Measurements from ENCODE around the gene TOR2A. TPM values are rescaled to one million over a fixed set of nuclear protein-coding genes. Genes with fewer than 3 reads are reported as not detected.
"Not testable (repeated sequence)": the region's sequence is repeated elsewhere in the genome, so short reads cannot be mapped to it uniquely, and the experiment has no call there.

Gene TOR2A
- total RNA-seq, 1 experiment from 2014 or later, result 14.4 TPM

DNA sequence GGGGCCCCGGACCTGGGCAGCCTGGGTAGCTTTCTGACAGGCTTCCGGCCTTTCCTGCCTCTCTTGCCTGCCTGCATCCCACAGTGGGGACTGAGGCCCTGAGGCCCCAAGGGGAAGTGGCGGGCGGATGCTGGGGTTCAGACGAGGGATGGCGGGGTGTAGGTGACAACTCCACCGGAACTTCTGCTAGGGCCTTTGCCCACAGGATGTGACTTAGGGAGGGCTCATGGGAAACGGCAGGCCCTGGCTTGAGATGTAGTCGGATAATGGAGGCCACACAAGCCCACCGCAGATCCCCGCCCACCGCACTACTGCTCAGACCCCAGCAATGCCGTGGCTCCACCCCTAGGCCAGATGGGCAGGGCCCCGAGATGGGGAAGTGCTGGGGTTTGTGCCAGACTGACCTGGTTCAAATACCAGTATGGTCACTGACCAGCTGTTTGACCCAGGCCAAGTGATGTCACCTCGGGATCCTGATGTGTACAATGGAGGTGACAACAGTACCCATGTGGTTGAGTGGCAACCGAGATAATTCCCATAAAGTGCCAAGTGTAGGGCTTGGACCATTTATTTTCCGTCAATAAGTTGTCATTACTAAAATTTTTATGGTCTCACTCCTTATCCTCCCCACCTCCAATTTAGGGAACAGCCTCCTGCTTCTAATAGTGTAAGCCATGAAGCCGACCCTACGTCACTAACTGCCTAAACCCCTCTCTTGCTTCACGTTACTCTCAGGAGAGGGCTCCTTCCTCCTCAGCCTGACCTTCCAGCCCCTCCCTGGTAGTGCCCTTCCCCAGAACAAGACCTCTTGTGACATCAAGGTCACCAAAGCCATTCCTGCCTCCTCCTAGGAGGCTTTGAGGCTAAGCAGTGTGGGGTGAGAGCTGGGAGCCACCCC is 48.3 kb upstream of the TOR2A start (continued):
- TF ChIP-seq ZBTB43 (CRISPR knock-in tag; IDR thresholded peaks at IDR 0.05) (no peak), PRRX2 (CRISPR knock-in tag; IDR thresholded peaks at IDR 0.05) (no peak), SMAD4 (CRISPR knock-in tag; IDR thresholded peaks at IDR 0.05) (no peak), TP53 (CRISPR knock-in tag; IDR thresholded peaks at IDR 0.05) (no peak), ZNF512 (CRISPR knock-in tag; IDR thresholded peaks at IDR 0.05; ENCODE audit: borderline replicate concordance) (no peak), FOXP4 (CRISPR knock-in tag; IDR thresholded peaks at IDR 0.05) (no peak)
- TF ChIP-seq, protein P1, sequence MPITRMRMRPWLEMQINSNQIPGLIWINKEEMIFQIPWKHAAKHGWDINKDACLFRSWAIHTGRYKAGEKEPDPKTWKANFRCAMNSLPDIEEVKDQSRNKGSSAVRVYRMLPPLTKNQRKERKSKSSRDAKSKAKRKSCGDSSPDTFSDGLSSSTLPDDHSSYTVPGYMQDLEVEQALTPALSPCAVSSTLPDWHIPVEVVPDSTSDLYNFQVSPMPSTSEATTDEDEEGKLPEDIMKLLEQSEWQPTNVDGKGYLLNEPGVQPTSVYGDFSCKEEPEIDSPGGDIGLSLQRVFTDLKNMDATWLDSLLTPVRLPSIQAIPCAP (CRISPR knock-in tag; IDR thresholded peaks at IDR 0.05), result no peak

- no peaks in the 10 kb centered on the region for H3K27me3 Mint-ChIP-seq (ENCODE audit: low read depth)
- H3K4me1 Mint-ChIP-seq, result peaks cover 19% of the 10 kb centered on the region
- no peak for ATAC-seq
- peaks cover 4% of the 10 kb centered on the region for H3K36me3 Mint-ChIP-seq
- POLR2A ChIA-PET, result no interaction called here
- H3K4me3 Mint-ChIP-seq, result no peak overlapping the region
- no peak overlapping the region for H3K27ac Mint-ChIP-seq
- CTCF ChIA-PET, result interaction anchor here (1.4 to 1.5 kb wide), 2 partner anchors 11 to 18 kb away, joined by 3 to 5 read pairs; no protein-coding TSS in a partner anchor
- no peaks in the 10 kb centered on the region for H3K9me3 Mint-ChIP-seq
- no peak for DNase-seq (ENCODE audit: low spot score)
- TF ChIP-seq CREB1 (CRISPR knock-in tag; IDR thresholded peaks at IDR 0.05), result no peak
- no peak for TF ChIP-seq SMAD4 (CRISPR knock-in tag; IDR thresholded peaks at IDR 0.05)
- no peak for TF ChIP-seq RELA (CRISPR knock-in tag; IDR thresholded peaks at IDR 0.05; ENCODE audit: borderline replicate concordance)
- no peak for TF ChIP-seq PRRX2 (CRISPR knock-in tag; IDR thresholded peaks at IDR 0.05)
- TF ChIP-seq HMGA2 (CRISPR knock-in tag; IDR thresholded peaks at IDR 0.05), result no peak
- TF ChIP-seq, protein P2, sequence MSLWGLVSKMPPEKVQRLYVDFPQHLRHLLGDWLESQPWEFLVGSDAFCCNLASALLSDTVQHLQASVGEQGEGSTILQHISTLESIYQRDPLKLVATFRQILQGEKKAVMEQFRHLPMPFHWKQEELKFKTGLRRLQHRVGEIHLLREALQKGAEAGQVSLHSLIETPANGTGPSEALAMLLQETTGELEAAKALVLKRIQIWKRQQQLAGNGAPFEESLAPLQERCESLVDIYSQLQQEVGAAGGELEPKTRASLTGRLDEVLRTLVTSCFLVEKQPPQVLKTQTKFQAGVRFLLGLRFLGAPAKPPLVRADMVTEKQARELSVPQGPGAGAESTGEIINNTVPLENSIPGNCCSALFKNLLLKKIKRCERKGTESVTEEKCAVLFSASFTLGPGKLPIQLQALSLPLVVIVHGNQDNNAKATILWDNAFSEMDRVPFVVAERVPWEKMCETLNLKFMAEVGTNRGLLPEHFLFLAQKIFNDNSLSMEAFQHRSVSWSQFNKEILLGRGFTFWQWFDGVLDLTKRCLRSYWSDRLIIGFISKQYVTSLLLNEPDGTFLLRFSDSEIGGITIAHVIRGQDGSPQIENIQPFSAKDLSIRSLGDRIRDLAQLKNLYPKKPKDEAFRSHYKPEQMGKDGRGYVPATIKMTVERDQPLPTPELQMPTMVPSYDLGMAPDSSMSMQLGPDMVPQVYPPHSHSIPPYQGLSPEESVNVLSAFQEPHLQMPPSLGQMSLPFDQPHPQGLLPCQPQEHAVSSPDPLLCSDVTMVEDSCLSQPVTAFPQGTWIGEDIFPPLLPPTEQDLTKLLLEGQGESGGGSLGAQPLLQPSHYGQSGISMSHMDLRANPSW (CRISPR knock-in tag; conservative IDR thresholded peaks at IDR 0.05; ENCODE audit: low read depth), result no peak
- no peak for TF ChIP-seq ZNF416 (CRISPR knock-in tag; IDR thresholded peaks at IDR 0.05)
- TF ChIP-seq, protein P3, sequence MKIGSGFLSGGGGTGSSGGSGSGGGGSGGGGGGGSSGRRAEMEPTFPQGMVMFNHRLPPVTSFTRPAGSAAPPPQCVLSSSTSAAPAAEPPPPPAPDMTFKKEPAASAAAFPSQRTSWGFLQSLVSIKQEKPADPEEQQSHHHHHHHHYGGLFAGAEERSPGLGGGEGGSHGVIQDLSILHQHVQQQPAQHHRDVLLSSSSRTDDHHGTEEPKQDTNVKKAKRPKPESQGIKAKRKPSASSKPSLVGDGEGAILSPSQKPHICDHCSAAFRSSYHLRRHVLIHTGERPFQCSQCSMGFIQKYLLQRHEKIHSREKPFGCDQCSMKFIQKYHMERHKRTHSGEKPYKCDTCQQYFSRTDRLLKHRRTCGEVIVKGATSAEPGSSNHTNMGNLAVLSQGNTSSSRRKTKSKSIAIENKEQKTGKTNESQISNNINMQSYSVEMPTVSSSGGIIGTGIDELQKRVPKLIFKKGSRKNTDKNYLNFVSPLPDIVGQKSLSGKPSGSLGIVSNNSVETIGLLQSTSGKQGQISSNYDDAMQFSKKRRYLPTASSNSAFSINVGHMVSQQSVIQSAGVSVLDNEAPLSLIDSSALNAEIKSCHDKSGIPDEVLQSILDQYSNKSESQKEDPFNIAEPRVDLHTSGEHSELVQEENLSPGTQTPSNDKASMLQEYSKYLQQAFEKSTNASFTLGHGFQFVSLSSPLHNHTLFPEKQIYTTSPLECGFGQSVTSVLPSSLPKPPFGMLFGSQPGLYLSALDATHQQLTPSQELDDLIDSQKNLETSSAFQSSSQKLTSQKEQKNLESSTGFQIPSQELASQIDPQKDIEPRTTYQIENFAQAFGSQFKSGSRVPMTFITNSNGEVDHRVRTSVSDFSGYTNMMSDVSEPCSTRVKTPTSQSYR (CRISPR knock-in tag; IDR thresholded peaks at IDR 0.05), result no peak
- no peak for TF ChIP-seq ZNF263 (CRISPR knock-in tag; IDR thresholded peaks at IDR 0.05; ENCODE audit: low read depth)
These were observed 46.7 kb upstream of the TOR2A start for GRCh38 chr9:127781806-127782205.

GRCh38 chr9:127780909-127781308 is 45.8 kb upstream of the TOR2A start:
- H3K27ac Mint-ChIP-seq; H3K4me3 Mint-ChIP-seq; H3K27me3 Mint-ChIP-seq (ENCODE audit: low read depth); ATAC-seq; H3K36me3 Mint-ChIP-seq; H3K9me3 Mint-ChIP-seq; DNase-seq (ENCODE audit: low spot score): not testable (repeated sequence)
- ChIA-PET POLR2A (interaction anchor here (0.7 to 1.2 kb wide), 2 partner anchors 10 to 909 kb away, joined by 4 read pairs; no protein-coding TSS in a partner anchor), CTCF (interaction anchor here (0.7 to 2.9 kb wide), 7 partner anchors 10 to 168 kb away, joined by 3 to 26 read pairs (median 3); partner anchors contain the start of gene TOR2A)
- H3K4me1 Mint-ChIP-seq, result peaks cover 23% of the 10 kb centered on the region
